Suprapubic skin (tissue), 4 donors: ENCODE data around the gene TBC1D14. TPM values are rescaled to one million over a fixed set of nuclear protein-coding genes. Genes with fewer than 3 reads are reported as not detected.

Experiments
- DNase-seq, 2 donors: peaks; one replicate each; pipeline ENCODE4 v3.0.0-alpha.2; 2019; ENCODE audit warnings: low spot score in 2 of 2
- H3K27ac ChIP-seq: fragments of 200-600 bp; sonication (generic); one replicate; pipeline ENCODE4 v1.5.1; 2019
- H3K27me3 ChIP-seq: fragments of 200-600 bp; sonication (generic); one replicate; pipeline ENCODE4 v1.5.1; 2019
- H3K36me3 ChIP-seq: fragments of 200-600 bp; sonication (generic); one replicate; pipeline ENCODE4 v1.5.1; 2019
- H3K4me1 ChIP-seq: fragments of 200-600 bp; sonication (generic); one replicate; pipeline ENCODE4 v1.5.1; 2019
- H3K4me3 ChIP-seq: fragments of 200-600 bp; sonication (generic); one replicate; pipeline ENCODE4 v1.5.1; 2019; ENCODE audit warnings: mild to moderate bottlenecking
- H3K9me3 ChIP-seq: fragments of 200-600 bp; sonication (generic); one replicate; pipeline ENCODE4 v1.5.1; 2019
- EP300 ChIP-seq: sonication (generic); formaldehyde crosslinking; IDR thresholded peaks from one replicate; pipeline ENCODE4 v1.6.1; 2017; ENCODE audit warnings: antibody characterized with exemption
- POLR2A ChIP-seq, 2 donors: fragments of 450-650 bp; IDR thresholded peaks; one replicate each; pipeline ENCODE4 v1.6.1; 2017; ENCODE audit warnings: antibody characterized with exemption in 2 of 2, mild to moderate bottlenecking in 2 of 2, moderate library complexity in 2 of 2
- POLR2AphosphoS5 ChIP-seq, 3 donors: sonication (generic); formaldehyde crosslinking; IDR thresholded peaks; one replicate each; pipeline ENCODE4 v1.6.1; 2017; ENCODE audit warnings: antibody characterized with exemption in 3 of 3
- WGBS: methylation state at CpG from one replicate; pipeline ENCODE4 v1.1.5; 2018; 5-methylcytosine and 5-hydroxymethylcytosine counted together
- total RNA-seq, 4 donors: library from RNA; depleted of rRNA; stranded (reverse); fragments of >200 nt; gene quantifications; one replicate each; pipeline ENCODE4 v1.1.0, GENCODE V29; 2016
- TF ChIP-seq, protein P1 (sequence below), 2 donors: fragments of 200-600 bp in 1 of 2; fragments of 450-650 bp in 1 of 2; sonication (generic) in 1 of 2; IDR thresholded peaks; one replicate each; pipeline ENCODE4 v1.5.1; 2016 to 2019; ENCODE audit warnings: antibody characterized with exemption in 2 of 2, mild to moderate bottlenecking in 1 of 2, moderate library complexity in 1 of 2

The TBC1D14 gene
- total RNA-seq, 4 donors from 2014 or later = 55.0 to 111 (median 97.9) TPM

DNA sequence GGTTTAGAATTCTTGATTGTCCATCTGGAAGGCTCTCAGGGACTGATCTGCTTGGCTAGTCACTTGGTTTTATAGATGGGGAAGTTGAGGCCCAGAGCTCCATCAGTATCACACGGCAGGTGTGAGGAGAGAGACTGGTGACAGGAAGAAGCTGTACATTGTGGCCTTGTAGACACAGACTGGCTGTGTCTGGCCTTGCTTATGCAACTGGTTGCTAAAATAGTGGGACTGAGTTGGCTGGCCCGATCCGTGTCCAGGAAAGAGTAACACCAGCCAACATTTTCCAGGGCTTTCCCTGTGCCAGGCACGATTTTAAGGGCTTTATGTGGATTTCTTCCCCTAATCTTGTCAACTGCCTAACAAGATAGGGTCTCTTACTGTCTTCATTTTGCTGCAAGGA lies 2.8 kb downstream of the TBC1D14 start:
- no peak for DNase-seq
- Histone ChIP-seq H3K4me1 (peaks cover 51% of the 10 kb centered on the region), H3K27ac (no peak overlapping the region), H3K4me3 (no peak overlapping the region), H3K27me3 (no peaks in the 10 kb centered on the region), H3K9me3 (no peaks in the 10 kb centered on the region), H3K36me3 (no peaks in the 10 kb centered on the region)
- TF ChIP-seq POLR2A (IDR thresholded peaks at IDR 0.05) = no peak
- TF ChIP-seq, protein P1, sequence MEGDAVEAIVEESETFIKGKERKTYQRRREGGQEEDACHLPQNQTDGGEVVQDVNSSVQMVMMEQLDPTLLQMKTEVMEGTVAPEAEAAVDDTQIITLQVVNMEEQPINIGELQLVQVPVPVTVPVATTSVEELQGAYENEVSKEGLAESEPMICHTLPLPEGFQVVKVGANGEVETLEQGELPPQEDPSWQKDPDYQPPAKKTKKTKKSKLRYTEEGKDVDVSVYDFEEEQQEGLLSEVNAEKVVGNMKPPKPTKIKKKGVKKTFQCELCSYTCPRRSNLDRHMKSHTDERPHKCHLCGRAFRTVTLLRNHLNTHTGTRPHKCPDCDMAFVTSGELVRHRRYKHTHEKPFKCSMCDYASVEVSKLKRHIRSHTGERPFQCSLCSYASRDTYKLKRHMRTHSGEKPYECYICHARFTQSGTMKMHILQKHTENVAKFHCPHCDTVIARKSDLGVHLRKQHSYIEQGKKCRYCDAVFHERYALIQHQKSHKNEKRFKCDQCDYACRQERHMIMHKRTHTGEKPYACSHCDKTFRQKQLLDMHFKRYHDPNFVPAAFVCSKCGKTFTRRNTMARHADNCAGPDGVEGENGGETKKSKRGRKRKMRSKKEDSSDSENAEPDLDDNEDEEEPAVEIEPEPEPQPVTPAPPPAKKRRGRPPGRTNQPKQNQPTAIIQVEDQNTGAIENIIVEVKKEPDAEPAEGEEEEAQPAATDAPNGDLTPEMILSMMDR (IDR thresholded peaks at IDR 0.05) = no peak
- TF ChIP-seq EP300 = no peak
- TF ChIP-seq POLR2AphosphoS5 (IDR thresholded peaks at IDR 0.05) = no peak
- 66% methylated on average over 4 of the region's 4 CpGs for WGBS

DNA sequence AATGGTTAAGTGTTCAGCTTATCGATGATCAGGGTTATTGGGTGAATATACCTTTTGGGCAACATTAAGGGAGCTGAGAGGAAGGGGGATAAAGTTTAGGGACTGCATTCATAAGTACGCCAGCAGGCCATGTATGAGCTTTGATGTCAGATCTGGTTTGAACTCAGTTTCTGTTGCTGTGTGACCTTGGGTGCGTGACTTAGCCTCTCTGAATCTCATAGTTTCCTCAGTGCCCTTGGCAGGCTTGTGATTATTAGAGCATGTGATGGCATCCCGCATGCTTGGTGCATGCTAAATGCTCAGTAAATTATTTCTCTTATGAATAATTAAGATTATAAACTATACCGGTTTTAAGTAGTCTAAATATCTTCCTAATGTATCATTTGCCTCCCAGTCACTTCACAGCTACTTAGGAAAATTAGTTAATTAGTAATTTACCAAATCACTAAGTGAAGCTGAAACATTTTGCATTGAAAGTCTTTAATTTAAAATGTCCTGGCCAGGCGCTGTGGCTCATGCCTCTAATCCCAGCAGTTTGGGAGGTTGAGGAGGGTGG lies 3.8 kb downstream of the TBC1D14 start:
- WGBS = 85% methylated on average over 6 of the region's 6 CpGs
- H3K27ac ChIP-seq = peak overlapping the region; percentile 40
- H3K9me3 ChIP-seq = no peaks in the 10 kb centered on the region
- no peaks in the 10 kb centered on the region for H3K27me3 ChIP-seq
- H3K36me3 ChIP-seq = no peaks in the 10 kb centered on the region
- TF ChIP-seq POLR2AphosphoS5 (IDR thresholded peaks at IDR 0.05) = no peak
- no peak for TF ChIP-seq POLR2A (IDR thresholded peaks at IDR 0.05)
- TF ChIP-seq EP300 = no peak
- TF ChIP-seq, protein P1 (IDR thresholded peaks at IDR 0.05) = no peak
- H3K4me3 ChIP-seq = no peak overlapping the region
- no peak for DNase-seq
- peaks cover 49% of the 10 kb centered on the region for H3K4me1 ChIP-seq

DNA sequence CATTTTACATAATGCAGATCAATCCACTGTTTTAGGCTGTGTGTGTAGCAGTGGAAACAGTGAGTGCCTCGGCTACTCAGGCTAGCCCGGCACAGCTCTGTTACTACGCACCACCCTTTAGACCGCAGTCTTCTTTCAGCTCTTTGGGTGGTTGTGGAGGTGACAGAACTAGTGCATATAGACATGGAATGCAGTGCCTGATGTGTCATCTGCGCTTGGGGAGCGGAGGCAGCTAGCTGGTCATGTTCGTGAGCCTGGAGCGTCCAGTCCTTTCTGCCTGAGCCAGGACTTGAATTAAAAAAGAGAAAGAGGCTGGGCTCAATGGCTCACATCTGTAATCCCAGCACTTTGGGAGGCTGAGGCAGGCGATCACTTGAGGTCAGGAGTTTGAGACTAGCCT lies 4.8 kb downstream of the TBC1D14 start:
- 93% methylated on average over 9 of the region's 9 CpGs for WGBS
- no peak for DNase-seq
- Histone ChIP-seq H3K27ac (peak overlapping the region; percentile 80), H3K9me3 (no peaks in the 10 kb centered on the region), H3K4me1 (peaks cover 43% of the 10 kb centered on the region), H3K36me3 (no peaks in the 10 kb centered on the region), H3K27me3 (no peaks in the 10 kb centered on the region), H3K4me3 (no peak overlapping the region)
- TF ChIP-seq EP300 (no peak), POLR2A (IDR thresholded peaks at IDR 0.05) (no peak), POLR2AphosphoS5 (IDR thresholded peaks at IDR 0.05) (no peak)
- TF ChIP-seq, protein P1 (IDR thresholded peaks at IDR 0.05) = no peak

DNA sequence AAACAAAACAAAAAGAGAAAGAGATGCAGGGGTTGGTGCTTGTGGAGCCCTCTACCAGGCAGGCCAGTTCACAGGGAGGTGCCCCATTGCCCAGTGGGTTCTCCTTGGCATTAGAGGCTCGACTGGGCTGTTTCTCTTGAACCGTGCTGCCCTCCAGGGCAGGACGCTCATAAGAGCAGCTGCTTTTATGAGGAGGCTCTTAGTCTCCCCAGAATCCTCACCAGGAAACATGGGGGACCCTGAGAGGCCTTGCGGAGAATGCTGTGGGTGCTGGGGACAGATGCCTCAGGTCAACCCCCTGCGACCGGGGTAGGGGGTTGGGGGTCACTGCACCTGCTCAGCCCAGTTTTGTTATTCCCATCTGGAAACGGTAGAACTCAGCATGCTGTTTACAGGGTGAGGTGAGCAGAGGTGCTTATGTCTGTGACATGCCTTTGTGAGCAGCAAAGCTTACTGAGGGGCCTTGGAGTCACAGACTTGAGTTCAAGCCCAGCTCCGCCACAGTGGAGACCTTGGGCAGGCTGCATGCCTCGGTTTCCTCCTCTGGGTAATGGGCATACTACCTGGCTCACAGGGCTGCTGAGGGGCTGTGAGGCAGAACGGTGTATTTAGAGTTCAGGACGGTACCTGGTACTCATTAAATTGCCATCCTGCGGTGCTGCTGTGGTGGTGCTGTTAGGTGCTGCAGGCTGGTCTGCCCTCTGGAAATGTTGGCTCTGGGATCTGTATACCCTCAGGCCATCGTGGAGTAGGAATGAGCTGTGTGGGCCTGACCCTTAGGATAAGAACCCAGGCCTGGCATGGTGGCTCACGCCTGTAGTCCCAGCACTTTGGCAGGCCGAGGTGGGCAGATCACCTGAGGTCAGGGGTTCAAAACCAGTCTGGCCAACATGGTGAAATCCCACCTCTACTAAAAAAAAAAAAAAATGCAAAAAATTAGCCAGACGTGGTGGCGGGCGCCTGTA lies 5.7 kb downstream of the TBC1D14 start:
- H3K4me3 ChIP-seq = no peak overlapping the region
- WGBS = 93% methylated on average over 10 of the region's 18 CpGs
- H3K27ac ChIP-seq = peak overlapping the region; percentile 80
- TF ChIP-seq EP300 (no peak), POLR2A (IDR thresholded peaks at IDR 0.05) (no peak), POLR2AphosphoS5 (IDR thresholded peaks at IDR 0.05) (no peak)
- TF ChIP-seq, protein P1 (IDR thresholded peaks at IDR 0.05) = no peak
- no peaks in the 10 kb centered on the region for H3K9me3 ChIP-seq
- no peaks in the 10 kb centered on the region for H3K27me3 ChIP-seq
- H3K36me3 ChIP-seq = no peaks in the 10 kb centered on the region
- peak in 1 of 2 donors; percentile 44 for DNase-seq
- peaks cover 43% of the 10 kb centered on the region for H3K4me1 ChIP-seq

DNA sequence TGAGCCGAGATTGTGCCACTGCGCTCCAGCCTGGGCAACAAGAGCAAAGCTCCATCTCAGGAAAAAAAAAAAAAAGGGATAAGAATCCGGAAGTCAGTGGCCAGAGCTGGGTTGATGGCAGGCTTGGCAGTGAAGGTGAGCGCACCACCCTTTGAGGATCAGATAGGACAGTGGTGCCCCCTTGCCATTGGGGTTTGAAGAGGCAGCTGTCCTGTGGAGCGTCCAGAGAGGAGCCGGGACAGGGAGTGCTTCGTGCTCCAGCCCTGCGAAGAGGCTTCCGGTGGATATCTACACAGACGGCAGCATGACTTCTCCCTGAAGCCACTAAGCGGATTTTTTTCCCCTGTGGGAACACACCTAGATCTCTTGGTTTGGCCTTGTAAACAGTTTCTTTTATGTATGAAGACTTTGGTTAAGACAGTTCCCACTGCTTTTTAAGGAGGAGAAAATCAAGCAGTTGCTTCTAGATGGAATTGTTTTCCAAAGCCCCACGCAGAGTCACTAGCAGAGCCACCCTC lies 6.5 kb downstream of the TBC1D14 start:
- peak overlapping the region; percentile 80 for H3K27ac ChIP-seq
- H3K9me3 ChIP-seq = no peaks in the 10 kb centered on the region
- H3K36me3 ChIP-seq = no peaks in the 10 kb centered on the region
- DNase-seq = peak in 1 of 2 donors; percentile 56
- H3K4me3 ChIP-seq = no peak overlapping the region
- WGBS = 91% methylated on average over 12 of the region's 12 CpGs
- TF ChIP-seq POLR2A (IDR thresholded peaks at IDR 0.05) (no peak), EP300 (no peak), POLR2AphosphoS5 (IDR thresholded peaks at IDR 0.05) (no peak)
- TF ChIP-seq, protein P1 (IDR thresholded peaks at IDR 0.05) = no peak
- peaks cover 40% of the 10 kb centered on the region for H3K4me1 ChIP-seq
- no peaks in the 10 kb centered on the region for H3K27me3 ChIP-seq
